Stomach (tissue), 9 donors: ENCODE data around the gene PTPN3. TPM values are rescaled to one million over a fixed set of nuclear protein-coding genes. Genes with fewer than 3 reads are reported as not detected.

Experiments
- DNase-seq, 2 donors: peaks; one replicate each; pipeline versions ENCODE4 v3.0.0 to v3.0.0-alpha.2; 2013 to 2019
- H3K27ac ChIP-seq, 5 donors: fragments of 200-600 bp in 4 of 5; sonication (generic) in 4 of 5; one replicate each; pipeline ENCODE4 v1.5.1; 2013 to 2019; ENCODE audit warnings: mild to moderate bottlenecking in 1 of 5, moderate library complexity in 1 of 5
- H3K27me3 ChIP-seq, 3 donors: fragments of 200-600 bp; sonication (generic); one replicate each; pipeline ENCODE4 v1.5.1; 2017 to 2019; ENCODE audit warnings: mixed run types in 1 of 3
- H3K36me3 ChIP-seq, 4 donors: fragments of 200-600 bp; sonication (generic); 1 replicate in 3 of 4; 2 replicates in 1 of 4; pipeline ENCODE4 v1.5.1; 2016 to 2019
- H3K4me1 ChIP-seq, 4 donors: fragments of 200-600 bp; sonication (generic); one replicate each; pipeline ENCODE4 v1.5.1; 2016 to 2019
- H3K4me3 ChIP-seq, 4 donors: fragments of 200-600 bp; sonication (generic) in 3 of 4; one replicate each; pipeline ENCODE4 v1.5.1; 2016 to 2019; ENCODE audit warnings: mild to moderate bottlenecking in 1 of 4
- H3K9me3 ChIP-seq, 4 donors: fragments of 200-600 bp; sonication (generic); one replicate each; pipeline ENCODE4 v1.5.1; 2016 to 2019
- EP300 ChIP-seq: sonication (generic); formaldehyde crosslinking; IDR thresholded peaks from one replicate; pipeline ENCODE4 v1.6.1; 2017; ENCODE audit warnings: antibody characterized with exemption
- POLR2A ChIP-seq, 4 donors: fragments of 450-650 bp; IDR thresholded peaks; one replicate each; pipeline ENCODE4 v1.6.1; 2016; ENCODE audit warnings: antibody characterized with exemption in 4 of 4, control low read depth in 2 of 4, mild to moderate bottlenecking in 1 of 4, moderate library complexity in 1 of 4
- POLR2AphosphoS5 ChIP-seq, 3 donors: sonication (generic); formaldehyde crosslinking; IDR thresholded peaks; one replicate each; pipeline ENCODE4 v1.6.1; 2016; ENCODE audit warnings: antibody characterized with exemption in 3 of 3
- WGBS, 5 donors: extraction: QIAGEN DNeasy Blood & Tissue Kit in 3 of 5; methylation state at CpG; one replicate each; pipeline versions ENCODE4 v1.1.5 to v1.1.7; 2013 to 2018; 5-methylcytosine and 5-hydroxymethylcytosine counted together
- intact Hi-C: fragments of 100-400 bp; cut with DNase I; formaldehyde crosslinking; loops from one replicate; pipeline ENCODE4 v1.15.1; 2023; ENCODE audit warnings: low total_unique reads
- polyA plus RNA-seq, 3 donors: library from polyadenylated mRNA; stranded (reverse); fragments of 200-250 nt; gene quantifications; one replicate each; pipeline ENCODE4 v1.2.3, GENCODE V29; 2013
- total RNA-seq, 5 donors: library from RNA; depleted of rRNA; stranded (reverse); fragments of >200 nt; gene quantifications; one replicate each; pipeline versions ENCODE4 v1.1.0 to v1.2.3, GENCODE V29; 2014 to 2016
- TF ChIP-seq, protein P1 (sequence below), 7 experiments: fragments of 450-650 bp in 4 of 7; fragments of 200-600 bp in 3 of 7; sonication (generic) in 3 of 7; IDR thresholded peaks; one replicate each; pipeline ENCODE4 v1.5.1; 2016 to 2019; ENCODE audit warnings: antibody characterized with exemption in 7 of 7, control low read depth in 2 of 7, mild to moderate bottlenecking in 1 of 7
- donor health status: healthy with polysubstance abuse.
- donor health status: Bipolar disorder and iron deficiency.
- donor health status: healthy.

The PTPN3 gene
- total and polyA plus RNA-seq, 8 donors = 4.7 to 16.7 (median 13.1) TPM

DNA sequence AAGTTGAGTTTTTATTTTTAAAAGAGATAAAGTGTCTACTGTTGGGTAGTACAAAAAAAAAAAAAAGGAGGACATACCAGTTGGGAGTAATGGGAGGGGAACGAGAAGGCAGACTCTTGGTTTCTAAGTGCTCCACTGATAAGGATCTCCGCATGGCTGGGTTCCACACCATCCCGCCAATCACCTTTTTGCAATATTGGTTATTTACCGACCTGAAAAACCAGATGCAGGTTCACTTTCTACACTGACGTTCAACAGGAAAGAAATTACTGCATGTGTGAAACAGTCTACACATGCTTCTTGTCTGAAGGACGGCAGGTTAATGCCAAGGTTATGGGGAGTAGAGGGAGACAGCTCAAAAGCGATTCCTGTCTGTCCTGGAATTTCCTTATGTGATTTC is 75.5 kb downstream of the PTPN3 start:
- Histone ChIP-seq H3K27me3 (no peaks in the 10 kb centered on the region), H3K36me3 (peaks cover 10 to 74% (median 29%) of the 10 kb centered on the region in 4 donors), H3K9me3 (no peaks in the 10 kb centered on the region), H3K4me3 (no peak overlapping the region), H3K27ac (no peak overlapping the region), H3K4me1 (no peaks in the 10 kb centered on the region)
- WGBS, 5 donors = 50 to 65% (median 59%) methylated on average over 7 of the region's 7 CpGs
- peak in 1 of 2 donors; percentile 13 for DNase-seq
- TF ChIP-seq EP300 = no peak
- no peak for TF ChIP-seq POLR2AphosphoS5 (IDR thresholded peaks at IDR 0.05)
- TF ChIP-seq, protein P1, sequence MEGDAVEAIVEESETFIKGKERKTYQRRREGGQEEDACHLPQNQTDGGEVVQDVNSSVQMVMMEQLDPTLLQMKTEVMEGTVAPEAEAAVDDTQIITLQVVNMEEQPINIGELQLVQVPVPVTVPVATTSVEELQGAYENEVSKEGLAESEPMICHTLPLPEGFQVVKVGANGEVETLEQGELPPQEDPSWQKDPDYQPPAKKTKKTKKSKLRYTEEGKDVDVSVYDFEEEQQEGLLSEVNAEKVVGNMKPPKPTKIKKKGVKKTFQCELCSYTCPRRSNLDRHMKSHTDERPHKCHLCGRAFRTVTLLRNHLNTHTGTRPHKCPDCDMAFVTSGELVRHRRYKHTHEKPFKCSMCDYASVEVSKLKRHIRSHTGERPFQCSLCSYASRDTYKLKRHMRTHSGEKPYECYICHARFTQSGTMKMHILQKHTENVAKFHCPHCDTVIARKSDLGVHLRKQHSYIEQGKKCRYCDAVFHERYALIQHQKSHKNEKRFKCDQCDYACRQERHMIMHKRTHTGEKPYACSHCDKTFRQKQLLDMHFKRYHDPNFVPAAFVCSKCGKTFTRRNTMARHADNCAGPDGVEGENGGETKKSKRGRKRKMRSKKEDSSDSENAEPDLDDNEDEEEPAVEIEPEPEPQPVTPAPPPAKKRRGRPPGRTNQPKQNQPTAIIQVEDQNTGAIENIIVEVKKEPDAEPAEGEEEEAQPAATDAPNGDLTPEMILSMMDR (IDR thresholded peaks at IDR 0.05) = no peak
- no peak for TF ChIP-seq POLR2A (IDR thresholded peaks at IDR 0.05)
- intact Hi-C loops = no loop called here

DNA sequence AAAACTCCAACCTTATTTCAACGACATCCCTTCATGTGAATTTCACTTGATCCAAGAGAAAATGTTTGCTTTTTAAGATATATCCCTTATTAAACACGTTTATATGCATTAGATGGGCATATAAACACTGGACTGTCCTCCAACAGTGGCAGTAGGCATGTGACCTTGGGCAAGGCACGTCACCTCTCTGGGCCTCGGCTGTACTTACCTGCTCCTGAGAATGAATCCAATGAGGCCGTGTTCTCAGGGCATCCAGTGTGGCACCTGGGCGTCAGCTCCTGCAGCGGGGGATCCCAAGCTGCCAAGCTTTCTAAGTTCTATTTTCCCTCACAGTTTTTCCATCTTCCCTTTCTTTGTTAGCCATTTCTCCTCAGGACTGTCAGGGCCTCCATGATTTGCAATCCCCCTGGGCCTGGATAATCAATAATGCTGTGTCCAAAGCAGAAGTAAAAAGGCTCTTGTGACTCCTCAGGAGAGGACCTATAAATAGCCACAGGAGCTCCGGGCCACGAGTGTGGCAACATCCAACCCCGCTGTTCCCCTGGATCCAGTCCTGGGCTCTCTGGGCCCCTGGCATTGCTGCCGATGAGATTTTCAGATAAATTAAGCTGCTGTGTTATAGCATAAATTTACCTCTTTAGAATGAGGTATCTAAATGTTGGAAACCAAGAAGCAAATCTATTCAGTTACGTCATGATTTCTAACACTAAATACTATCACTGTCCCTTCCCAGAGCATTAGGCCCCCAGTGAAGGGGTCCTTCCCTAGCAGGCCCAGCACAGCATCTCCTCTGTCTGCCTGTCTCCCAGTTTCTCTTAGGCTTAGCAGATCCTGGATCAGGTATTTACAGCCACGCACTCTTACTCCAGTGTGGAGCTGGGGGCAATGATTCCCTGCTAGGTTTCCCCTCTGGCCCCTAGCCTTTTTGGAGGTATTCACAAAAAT is 76.8 kb downstream of the PTPN3 start:
- WGBS, 5 donors = 60 to 75% (median 68%) methylated on average over 13 of the region's 13 CpGs
- peaks cover 0 to 72% (median 25%) of the 10 kb centered on the region in 4 donors for H3K36me3 ChIP-seq
- DNase-seq = no peak
- TF ChIP-seq, protein P1 (IDR thresholded peaks at IDR 0.05) = no peak
- TF ChIP-seq EP300 (no peak), POLR2AphosphoS5 (IDR thresholded peaks at IDR 0.05) (no peak), POLR2A (IDR thresholded peaks at IDR 0.05) (no peak)
- no peak overlapping the region for H3K27ac ChIP-seq
- no peaks in the 10 kb centered on the region for H3K27me3 ChIP-seq
- H3K4me3 ChIP-seq = no peak overlapping the region
- no peaks in the 10 kb centered on the region for H3K4me1 ChIP-seq
- no peaks in the 10 kb centered on the region for H3K9me3 ChIP-seq
- intact Hi-C loops = no loop called here

DNA sequence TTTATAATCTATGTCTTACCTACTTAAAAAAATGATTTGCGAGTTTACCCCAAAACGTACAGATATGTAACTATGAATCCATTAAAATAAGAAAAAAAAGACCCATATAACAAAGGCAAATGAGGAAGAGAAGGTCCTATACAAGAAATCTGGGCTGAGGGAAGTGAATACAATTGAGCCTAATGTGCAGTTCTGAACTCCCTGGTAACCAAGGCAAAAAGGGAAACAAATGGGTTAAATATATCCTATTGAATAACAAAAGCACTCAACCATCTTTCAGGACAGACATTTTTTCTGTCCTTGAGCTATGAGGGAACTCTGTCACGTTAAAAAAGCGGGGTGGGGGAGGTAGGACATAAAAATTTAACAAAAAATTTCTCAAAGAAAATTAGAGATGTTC is 78.6 kb downstream of the PTPN3 start:
- Histone ChIP-seq H3K9me3 (no peaks in the 10 kb centered on the region), H3K4me3 (no peak overlapping the region), H3K27me3 (no peaks in the 10 kb centered on the region), H3K36me3 (peaks cover 0 to 67% (median 25%) of the 10 kb centered on the region in 4 donors), H3K27ac (no peak overlapping the region), H3K4me1 (no peaks in the 10 kb centered on the region)
- intact Hi-C loops = no loop called here
- no peak for TF ChIP-seq EP300
- TF ChIP-seq POLR2AphosphoS5 (IDR thresholded peaks at IDR 0.05) = no peak
- TF ChIP-seq, protein P1 (IDR thresholded peaks at IDR 0.05) = no peak
- TF ChIP-seq POLR2A (IDR thresholded peaks at IDR 0.05) = no peak
- no peak for DNase-seq
- WGBS, 5 donors = 67 to 87% (median 78%) methylated on average over 4 of the region's 4 CpGs

DNA sequence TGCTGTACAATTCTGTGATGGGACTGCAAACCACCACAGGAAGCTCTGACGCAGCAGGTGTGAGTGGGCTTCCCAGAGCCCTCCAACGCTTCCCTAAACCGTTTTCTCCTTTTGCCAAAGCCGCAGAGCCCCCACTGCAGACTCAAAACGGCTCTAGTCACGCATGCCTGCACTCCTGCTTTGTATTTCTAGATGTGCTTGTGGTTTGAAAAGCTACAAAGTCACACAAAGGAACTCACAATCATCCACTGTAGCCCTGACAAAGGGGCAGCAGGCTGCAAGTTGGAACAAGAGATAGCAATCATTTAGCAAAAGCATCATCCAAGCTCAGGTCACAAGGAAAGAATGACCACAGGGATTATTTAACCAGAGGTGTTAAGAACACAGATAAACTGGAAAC is 79.3 kb downstream of the PTPN3 start:
- no peaks in the 10 kb centered on the region for H3K9me3 ChIP-seq
- H3K27me3 ChIP-seq = no peaks in the 10 kb centered on the region
- H3K27ac ChIP-seq = no peak overlapping the region
- WGBS, 5 donors = 61 to 74% (median 69%) methylated on average over 6 of the region's 6 CpGs
- TF ChIP-seq, protein P1 (IDR thresholded peaks at IDR 0.05) = no peak
- TF ChIP-seq POLR2AphosphoS5 (IDR thresholded peaks at IDR 0.05) = no peak
- TF ChIP-seq POLR2A (IDR thresholded peaks at IDR 0.05) = no peak
- no peak for TF ChIP-seq EP300
- no peaks in the 10 kb centered on the region for H3K4me1 ChIP-seq
- H3K36me3 ChIP-seq = peaks cover 0 to 63% (median 23%) of the 10 kb centered on the region in 4 donors
- no peak overlapping the region for H3K4me3 ChIP-seq
- DNase-seq = no peak
- intact Hi-C loops = no loop called here
